Measurements from ENCODE around the gene ERGIC1. TPM values are rescaled to one million over a fixed set of nuclear protein-coding genes. Genes with fewer than 3 reads are reported as not detected.
A peak's percentile ranks its signal among the peaks of the same experiment; 100 is the strongest.
"Not testable (repeated sequence)": the region's sequence is repeated elsewhere in the genome, so short reads cannot be mapped to it uniquely, and the experiment has no call there.

The ERGIC1 gene
- polyA plus RNA-seq, 3 donors, result 106 to 124 (median 112) TPM

DNA sequence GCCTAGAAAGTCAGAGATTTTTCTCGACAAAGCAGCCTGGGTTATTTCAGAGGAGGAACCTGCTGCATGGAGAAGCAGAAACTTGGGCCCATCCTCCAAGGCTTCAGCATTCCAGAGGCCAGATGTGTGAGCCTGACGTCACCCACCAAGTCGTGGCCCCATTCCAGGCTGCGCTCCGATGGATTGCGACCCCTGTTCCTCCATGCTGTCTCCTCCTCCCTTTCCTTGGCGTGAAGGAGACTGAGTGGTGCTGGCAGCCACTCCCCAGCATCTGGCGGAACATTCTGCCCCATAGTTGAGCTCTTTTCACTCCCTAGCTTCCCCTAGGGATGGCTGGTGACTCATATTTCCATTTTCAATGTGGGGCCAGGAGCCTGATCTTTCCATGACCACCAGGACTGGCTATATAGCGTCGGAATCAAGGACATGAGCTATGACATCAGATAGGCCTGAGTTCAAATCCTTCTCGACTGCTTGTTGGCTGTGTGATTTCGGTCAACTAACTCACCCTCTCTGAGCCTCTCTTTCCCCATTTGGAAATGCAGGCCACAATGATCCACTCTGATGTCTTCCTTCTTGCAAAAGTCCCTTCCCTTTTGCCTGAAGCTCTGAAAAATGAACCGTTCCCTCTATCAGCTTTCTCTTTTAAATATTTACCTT is 38.6 kb upstream of the ERGIC1 start:
- DNase-seq (ENCODE audit: extremely low read depth in 1 of 11, low read depth in 9 of 11, low spot score in 4 of 11), result peak; percentile 73 to 93 (median 81)

DNA sequence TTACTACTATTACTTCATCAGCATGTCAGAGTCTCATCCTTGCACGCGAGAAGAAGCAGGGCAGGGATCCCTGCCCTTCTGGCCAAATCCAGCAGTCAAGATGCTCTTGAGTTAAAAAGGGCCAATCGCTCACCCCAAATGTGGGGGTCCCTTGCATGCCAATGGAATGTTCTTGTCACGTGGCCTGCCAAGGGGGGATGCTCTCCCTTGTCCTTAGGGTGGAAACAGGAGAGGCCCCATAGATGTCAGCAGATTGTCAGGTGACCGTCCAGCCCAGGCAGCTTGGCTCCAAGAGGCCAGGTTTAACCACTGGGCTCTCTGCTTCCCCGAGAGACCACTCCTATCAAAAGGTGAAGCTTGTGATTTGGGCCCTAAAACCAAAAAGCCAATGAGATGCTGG is 37.7 kb upstream of the ERGIC1 start:
- DNase-seq (ENCODE audit: extremely low read depth in 1 of 11, low read depth in 9 of 11, low spot score in 4 of 11), result no peak

DNA sequence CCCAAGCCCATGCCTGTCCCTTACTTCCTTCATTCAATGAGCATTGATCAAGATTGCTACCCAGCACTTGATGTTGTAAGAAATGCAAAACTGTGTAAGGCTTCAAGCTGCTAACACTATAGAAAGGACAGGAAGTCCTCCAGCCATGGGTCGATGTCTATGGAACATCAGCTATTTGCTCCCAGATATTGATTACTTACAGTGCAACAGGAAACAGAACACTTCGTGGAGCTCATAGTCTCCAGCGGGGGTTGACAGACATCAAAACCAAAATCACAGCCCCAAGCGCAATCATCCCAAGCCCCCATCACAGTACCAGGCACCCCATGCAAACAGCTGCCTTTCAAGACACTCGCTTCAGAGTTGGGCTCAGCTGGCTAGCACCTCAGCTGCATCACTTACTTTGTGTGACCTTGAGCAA is 36.3 kb upstream of the ERGIC1 start:
- no peak for DNase-seq (ENCODE audit: extremely low read depth in 1 of 11, low read depth in 9 of 11, low spot score in 4 of 11)

DNA sequence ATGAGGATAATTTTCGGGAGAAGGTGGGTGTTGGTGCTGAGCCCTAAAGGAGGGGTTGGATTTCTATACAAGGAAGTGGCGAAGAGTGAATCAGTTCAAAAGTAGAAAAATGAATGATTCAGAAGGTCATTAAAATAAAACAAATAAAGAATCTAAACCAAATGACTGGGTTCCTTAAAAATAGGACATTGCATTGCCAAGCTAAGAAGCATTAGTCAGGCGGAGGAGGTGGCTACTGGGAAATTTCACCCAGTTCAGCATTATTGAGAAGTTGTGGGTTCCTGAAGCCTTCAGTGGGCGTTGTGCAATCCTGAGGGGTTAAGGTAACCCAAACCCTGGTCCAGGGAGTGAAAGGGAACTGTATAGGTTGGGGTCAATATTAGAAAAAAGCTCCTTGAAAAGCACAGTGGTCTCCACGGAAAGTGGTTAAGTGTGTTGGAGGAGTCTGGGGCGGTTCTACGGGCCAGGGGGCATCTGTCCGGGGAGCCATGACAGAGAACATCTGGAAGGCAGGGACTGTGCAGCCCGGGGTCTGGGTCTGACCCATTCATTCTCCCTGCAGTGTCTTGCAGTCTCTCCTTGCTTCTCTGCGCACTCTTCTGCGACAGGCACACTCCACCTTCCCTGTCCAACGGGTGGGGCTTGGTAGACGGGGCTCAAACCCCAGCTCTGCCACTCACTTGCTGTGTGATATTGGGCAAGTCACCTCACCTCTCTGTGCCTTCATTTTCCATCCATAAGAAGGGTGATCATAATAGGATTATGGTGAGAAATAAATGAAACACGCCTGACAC is 35.4 kb upstream of the ERGIC1 start:
- DNase-seq (ENCODE audit: extremely low read depth in 1 of 11, low read depth in 9 of 11, low spot score in 4 of 11), result no peak

DNA sequence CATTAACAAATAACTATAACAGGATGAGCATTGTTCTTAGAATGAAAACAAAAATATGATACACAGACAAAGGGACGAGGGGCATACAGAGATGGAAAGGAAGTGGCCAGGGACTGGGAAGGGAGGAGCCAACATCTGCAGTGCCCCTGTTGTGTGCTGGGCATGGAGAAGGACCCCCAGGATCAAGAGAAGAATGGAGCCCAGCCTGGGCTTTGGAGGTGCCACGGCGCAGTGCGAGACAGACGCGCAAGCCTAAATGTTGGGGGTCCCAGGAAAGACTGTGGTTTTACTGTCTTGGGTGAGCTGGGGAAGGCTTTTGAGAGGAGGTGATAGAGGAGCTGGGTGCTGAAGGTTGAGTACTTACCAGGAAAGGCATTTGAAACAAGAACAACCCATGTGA is 34.6 kb upstream of the ERGIC1 start:
- DNase-seq (ENCODE audit: extremely low read depth in 1 of 11, low read depth in 9 of 11, low spot score in 4 of 11), result no peak

DNA sequence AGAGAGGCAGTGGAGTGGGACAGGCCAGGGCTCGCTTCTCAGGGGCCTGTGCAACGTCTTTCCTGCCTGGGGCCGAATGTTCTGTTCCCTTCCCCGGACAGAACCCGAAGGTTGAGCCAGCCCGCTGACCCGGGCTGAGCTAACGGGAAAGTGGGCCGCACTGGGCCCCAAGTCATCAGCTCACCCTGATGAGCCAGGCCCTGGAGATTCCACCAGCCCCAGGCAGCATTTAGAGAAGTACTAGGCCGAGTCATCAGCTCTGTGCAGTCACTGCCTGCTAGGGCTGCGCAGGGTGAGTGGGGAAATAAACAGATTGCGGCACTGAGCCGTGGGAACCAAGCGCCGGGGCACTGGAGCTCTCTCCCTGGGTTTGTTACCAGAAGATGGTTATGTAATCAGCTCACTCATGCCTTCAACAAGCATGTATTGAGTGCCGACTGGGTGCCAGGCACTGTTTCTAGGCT is 33.9 kb upstream of the ERGIC1 start:
- no peak for DNase-seq (ENCODE audit: extremely low read depth in 1 of 11, low read depth in 9 of 11, low spot score in 4 of 11)

DNA sequence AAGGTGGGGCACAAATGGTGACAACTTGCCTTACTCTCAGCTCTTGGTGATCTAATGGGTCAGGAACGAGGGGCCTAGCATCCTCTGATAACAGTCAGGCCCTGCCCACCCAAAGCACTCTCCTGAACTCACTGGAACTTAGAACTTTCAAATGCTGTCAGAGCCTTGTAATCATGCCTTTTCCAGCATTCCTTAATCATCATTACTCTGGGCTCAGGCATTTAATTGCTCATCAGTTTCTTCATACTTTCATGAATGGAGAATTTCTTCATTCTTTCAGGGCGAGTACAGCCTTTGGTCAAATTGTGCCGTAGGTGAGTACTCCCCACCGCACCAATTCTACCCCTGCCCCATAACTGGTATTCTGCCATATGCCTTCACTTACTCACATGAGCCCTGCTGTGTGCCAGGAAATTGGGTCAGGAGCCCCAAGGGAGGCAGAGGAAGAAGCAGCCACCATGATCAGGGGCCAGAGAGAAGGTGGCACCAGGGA is 32.8 kb upstream of the ERGIC1 start:
- DNase-seq (ENCODE audit: extremely low read depth in 1 of 11, low read depth in 9 of 11, low spot score in 4 of 11), result no peak

DNA sequence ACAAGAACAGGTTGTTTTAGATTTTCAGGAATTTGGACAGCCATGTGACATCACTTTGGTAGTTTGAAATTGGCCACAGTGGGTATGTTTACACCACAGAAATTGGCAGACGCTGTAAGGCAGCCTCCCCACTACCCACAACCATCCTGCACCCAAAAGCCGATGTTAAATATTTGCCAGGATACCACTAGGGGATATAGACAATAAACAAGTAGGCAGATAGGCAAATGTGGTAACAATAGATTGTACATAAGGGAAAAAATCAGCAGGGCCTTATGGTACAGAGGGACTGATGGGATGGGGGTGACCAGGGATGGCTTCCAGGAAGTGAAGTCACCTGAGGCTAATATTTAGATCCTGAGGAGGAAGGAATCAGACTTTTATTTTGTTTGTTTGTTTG is 31.9 kb upstream of the ERGIC1 start:
- no peak for DNase-seq (ENCODE audit: extremely low read depth in 1 of 11, low read depth in 9 of 11, low spot score in 4 of 11)

DNA sequence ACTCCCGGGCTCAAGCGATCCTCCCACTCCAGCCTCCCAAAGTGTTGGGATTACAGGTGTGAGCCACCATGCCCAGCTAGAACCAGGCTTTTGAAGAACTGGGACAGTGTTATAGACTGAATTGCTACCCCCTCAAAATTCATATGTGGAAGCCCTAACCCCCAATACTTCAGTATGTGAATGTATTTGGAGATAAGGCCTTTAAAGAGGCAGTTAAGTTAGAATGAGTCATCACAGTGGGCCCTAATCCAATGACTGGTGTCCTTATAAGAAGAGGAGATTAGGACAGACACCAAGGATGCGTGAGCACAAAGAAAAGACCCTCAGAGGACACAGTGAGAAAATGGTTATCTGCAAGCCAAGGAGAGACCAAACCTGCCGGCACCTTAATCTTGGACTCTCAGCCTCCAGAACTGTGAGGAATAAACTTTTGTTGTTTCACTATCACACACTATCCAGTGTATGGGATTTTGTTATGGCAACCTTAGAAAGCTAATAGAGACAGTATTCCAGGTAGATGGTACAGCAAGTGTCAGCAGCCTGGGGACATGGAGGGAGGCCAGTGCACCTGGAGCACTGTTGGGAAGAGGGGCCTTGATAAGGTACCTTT is 31.4 kb upstream of the ERGIC1 start:
- DNase-seq (ENCODE audit: extremely low read depth in 1 of 11, low read depth in 9 of 11, low spot score in 4 of 11), result no peak

DNA sequence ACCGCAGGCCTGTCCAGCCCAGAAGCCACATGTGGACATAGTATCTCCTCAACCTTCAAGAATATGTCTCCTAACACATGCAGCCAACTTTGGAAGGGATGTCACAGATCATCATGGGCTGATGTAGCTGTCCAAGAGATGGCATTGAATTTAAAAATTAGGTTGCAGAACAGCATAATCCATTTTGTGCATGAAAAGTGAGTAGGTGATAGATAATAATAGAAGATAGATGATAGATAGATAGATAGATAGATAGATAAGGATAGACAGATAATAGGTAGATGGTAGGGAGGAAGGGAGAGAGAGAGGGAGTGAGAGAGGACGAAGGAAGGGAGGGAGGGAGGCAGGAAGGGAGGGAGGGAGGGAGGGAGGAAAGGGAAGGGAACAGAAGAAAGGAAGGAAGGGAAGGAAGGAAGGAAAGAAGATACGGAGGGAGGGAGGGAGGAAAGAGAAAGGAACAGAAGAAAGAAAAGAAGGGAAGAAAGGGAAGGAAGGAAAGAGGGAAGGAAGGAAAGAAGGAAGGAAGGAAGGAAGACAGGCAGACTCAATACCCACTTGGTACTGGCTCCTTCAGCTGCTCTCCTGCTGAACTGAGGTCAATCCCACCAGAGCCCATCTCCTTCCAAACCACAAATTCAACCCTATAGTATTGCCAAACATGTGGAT is 28.9 kb upstream of the ERGIC1 start:
- DNase-seq (ENCODE audit: extremely low read depth in 1 of 11, low read depth in 9 of 11, low spot score in 4 of 11), result no peak

DNA sequence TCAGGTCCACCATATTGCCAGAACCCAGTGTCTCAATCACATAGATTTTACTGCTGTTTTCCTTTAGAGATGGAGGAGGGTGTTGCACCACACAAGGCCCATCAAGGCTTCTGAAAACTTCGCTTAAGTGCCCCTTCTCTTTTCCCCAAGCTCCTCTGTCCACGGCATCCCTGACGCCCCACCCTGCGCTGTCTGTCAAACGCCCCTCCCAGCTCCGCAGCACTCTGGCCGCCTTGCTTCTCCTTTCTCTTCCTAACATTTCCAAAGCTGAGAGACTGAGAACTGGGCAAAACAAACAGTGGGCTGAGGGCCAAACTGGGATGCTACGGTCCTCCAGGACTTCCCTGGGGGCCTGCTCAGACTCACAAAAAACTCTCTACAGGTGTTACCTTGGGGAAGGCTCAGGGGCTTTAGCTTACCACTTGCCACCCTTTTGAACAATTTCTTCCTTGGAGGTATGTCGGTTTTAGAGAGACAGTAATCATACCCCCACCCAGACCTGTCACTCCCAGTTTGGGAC is 28.3 kb upstream of the ERGIC1 start:
- DNase-seq (ENCODE audit: extremely low read depth in 1 of 11, low read depth in 9 of 11, low spot score in 4 of 11), result no peak

DNA sequence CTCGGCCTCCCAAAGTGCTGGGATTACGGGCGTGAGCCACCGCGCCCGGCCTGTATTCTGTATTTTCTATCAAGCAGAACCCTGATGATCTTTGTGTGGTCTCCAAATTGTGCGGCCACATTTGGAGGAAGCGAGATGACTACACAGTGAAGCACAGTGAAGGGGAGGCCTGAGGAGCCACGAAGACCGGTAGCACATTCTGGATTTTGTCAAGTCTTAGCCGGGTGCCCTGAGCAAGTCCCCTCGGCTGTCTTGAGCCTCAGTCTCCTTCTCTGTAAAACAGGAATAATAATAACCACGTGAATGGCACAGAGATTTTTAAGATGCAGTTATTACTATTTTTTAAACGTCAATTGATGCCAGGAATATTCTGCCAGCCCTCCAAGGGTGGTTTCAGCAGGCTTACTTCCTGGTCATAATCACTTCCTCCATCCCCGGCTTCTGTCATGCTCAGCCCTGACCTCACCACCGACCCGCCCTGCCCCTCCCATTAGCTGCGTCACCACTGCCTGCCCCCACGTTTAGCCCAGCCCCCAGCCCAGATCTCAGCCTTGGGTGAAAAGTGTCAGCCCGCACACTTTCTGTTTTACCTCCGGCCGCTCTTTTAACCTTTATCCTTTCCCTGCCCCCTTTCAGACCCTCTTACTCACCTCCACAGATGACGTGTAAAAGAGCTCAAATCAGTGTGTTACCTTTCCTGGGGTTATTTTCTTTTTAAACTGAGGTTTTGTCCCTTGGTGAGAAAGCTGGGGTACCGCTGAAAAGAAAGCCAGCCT is 27.0 kb upstream of the ERGIC1 start:
- DNase-seq (ENCODE audit: extremely low read depth in 1 of 11, low read depth in 9 of 11, low spot score in 4 of 11), result peak in 9 of 11 donors; percentile 45 to 69 (median 54)

DNA sequence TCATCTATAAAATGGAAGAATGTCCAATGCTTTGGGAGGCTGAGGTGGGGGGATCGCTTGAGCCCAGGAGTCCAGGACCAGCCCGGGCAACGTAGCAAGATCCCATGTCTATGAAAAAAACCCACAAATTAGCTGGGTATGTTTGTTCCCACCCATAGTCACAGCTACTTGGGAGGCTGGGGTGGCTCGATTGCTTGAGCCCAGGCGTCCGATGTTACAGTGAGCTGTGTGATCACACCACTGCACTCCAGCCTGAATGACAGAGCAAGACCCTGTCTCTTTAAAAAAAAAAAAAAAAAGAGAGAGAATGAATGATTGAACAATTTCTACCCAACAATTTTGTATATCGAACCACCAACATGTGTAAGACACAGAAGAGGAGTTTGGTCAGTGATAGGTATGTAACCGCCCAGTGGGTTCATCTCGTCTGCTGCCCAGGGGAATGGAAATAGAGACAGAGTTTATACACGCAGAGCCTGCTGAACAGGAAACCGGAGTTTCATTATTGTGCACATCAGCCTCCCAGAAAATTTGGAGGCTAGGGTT is 26.2 kb upstream of the ERGIC1 start:
- no peak for DNase-seq (ENCODE audit: extremely low read depth in 1 of 11, low read depth in 9 of 11, low spot score in 4 of 11)

DNA sequence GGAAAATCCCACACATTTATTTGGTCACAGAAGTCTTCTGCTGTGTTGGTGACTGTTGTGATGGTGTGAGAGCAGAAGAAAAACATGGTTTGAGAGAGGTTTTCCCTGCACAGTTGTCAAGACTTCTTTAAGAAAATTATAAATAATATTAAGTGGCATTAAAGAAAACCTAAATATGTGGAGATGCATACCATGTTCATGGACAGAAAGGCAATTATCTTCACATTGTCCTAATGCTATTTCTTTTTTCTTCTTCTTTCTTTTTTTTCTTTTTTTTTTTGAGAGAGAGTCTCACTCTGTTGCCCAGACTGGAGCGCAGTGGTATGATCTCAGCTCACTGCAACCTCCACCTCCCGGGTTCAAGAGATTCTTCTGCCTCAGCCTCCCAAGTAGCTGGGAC is 24.3 kb upstream of the ERGIC1 start:
- no peak for DNase-seq (ENCODE audit: extremely low read depth in 1 of 11, low read depth in 9 of 11, low spot score in 4 of 11)

DNA sequence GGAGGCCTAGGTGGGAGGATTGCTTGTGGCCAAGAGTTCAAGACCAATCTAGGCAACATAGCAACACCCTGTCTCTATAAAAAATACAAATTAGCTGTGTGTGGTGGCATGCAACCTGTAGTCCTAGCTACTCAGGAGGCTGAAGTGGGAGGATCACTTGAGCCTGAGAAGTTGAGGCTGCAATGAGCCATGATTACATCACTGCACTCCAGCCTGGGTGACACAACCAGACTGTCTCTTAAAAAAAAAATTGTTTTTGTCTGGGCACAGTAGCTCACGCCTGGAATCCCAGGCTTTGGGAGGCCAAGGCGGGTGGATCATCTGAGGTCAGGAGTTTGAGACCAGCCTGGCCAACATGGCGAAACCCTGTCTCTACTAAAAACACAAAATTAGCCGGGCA is 23.1 kb upstream of the ERGIC1 start:
- DNase-seq (ENCODE audit: extremely low read depth in 1 of 11, low read depth in 9 of 11, low spot score in 4 of 11), result not testable (repeated sequence)

DNA sequence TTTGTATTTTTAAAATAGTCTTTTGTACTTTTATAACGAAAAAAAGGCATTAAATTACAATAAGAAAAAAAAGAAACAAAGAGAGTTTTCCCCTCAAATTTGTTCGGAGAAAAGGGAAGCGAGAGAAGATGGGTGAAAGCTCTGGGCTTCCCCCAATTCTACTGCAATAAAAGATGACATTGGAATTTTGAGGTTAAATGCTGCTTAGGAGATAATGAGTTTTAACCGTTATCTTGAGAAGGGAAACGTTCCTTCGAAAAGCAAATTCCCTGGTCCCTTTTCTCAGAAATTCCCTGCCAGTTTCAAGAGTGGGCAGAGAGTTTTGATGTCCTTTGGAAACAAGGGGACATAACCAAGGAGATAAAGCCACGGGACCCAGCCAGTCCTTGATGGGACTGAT is 18.4 kb upstream of the ERGIC1 start:
- no peak for DNase-seq (ENCODE audit: extremely low read depth in 1 of 11, low read depth in 9 of 11, low spot score in 4 of 11)

DNA sequence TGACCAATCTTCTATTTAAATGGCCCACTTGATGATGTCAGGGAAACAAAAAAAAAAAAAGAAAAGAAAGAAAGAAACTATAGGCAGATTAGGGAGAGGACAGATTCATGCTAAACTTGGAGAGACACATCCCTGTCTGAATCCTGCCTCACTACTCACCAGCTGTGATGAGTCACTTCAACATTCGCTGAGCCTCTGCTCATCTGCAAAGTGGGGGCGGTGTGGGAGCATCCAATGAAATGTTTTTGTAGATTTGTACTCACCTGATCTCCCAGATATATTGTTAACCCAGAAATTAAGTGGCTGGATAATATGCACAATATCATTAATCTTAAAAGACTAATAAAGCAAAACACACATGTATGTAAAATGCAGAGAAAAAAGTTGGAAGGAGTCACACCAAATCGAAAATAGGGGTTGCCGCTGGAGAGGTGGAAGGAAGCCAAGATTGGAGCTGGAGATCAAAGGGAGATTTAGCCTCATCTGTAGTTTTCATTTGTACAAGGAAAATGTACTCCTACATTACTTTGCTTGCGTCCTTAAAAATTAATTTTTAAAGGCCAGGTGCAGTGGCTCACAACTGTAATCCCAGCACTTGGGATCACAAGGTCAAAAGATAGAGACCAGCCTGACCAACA is 17.0 kb upstream of the ERGIC1 start:
- no peak for DNase-seq (ENCODE audit: extremely low read depth in 1 of 11, low read depth in 9 of 11, low spot score in 4 of 11)

DNA sequence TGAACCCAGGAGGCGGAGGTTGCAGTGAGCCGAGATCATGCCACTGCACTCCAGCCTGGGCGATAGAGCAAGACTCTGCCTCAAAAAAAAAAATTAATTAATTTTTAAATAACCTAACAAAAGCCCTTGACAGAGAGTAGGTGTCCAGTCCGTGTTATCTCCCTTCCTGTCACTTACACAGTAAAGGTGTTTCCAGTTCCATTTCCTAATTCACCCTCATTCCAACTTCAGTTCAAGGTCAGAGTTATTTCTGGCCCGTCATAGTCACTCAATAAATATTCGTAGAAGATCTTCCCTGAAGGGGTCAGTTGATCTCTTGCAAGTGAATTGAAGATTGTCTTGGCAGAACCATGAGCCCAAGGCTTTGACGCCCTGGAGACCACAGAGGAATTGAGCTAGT is 16.4 kb upstream of the ERGIC1 start:
- DNase-seq (ENCODE audit: extremely low read depth in 1 of 11, low read depth in 9 of 11, low spot score in 4 of 11), result no peak

Measured in renal cortex interstitium (tissue), 11 donors.